ENCODE data around the gene DSTN. TPM values are rescaled to one million over a fixed set of nuclear protein-coding genes. Genes with fewer than 3 reads are reported as not detected.

The DSTN gene
- total RNA-seq, 1 experiment from 2014 or later, result 560 TPM

- DNase-seq (ENCODE audit: low spot score), result no peak
These were observed 9.6 kb downstream of the DSTN start for GRCh38 chr20:17579369-17580039.

GRCh38 chr20:17580895-17581294, 11.0 kb downstream of the DSTN start:
- DNase-seq (ENCODE audit: low spot score), result no peak

GRCh38 chr20:17583126-17583525, 13.3 kb downstream of the DSTN start:
- DNase-seq (ENCODE audit: low spot score), result no peak

GRCh38 chr20:17584689-17585088, 14.8 kb downstream of the DSTN start:
- DNase-seq (ENCODE audit: low spot score), result no peak

GRCh38 chr20:17586250-17586649, 16.4 kb downstream of the DSTN start:
- no peak for DNase-seq (ENCODE audit: low spot score)

GRCh38 chr20:17587148-17587547, 17.3 kb downstream of the DSTN start:
- no peak for DNase-seq (ENCODE audit: low spot score)

- DNase-seq (ENCODE audit: low spot score), result no peak
These were observed 17.9 kb downstream of the DSTN start for GRCh38 chr20:17587824-17588223.

GRCh38 chr20:17589161-17589834, 19.4 kb downstream of the DSTN start:
- no peak for DNase-seq (ENCODE audit: low spot score)

GRCh38 chr20:17590245-17590644, 20.4 kb downstream of the DSTN start:
- DNase-seq (ENCODE audit: low spot score), result no peak

- DNase-seq (ENCODE audit: low spot score), result no peak
These were observed 24.0 kb downstream of the DSTN start for GRCh38 chr20:17593902-17594301.

GRCh38 chr20:17594443-17594842, 24.6 kb downstream of the DSTN start:
- no peak for DNase-seq (ENCODE audit: low spot score)

GRCh38 chr20:17595856-17596255, 26.0 kb downstream of the DSTN start:
- DNase-seq (ENCODE audit: low spot score), result no peak

GRCh38 chr20:17598013-17598550, 28.2 kb downstream of the DSTN start:
- no peak for DNase-seq (ENCODE audit: low spot score)

GRCh38 chr20:17601957-17602356, 32.1 kb downstream of the DSTN start:
- DNase-seq (ENCODE audit: low spot score), result no peak

GRCh38 chr20:17602493-17602892, 32.6 kb downstream of the DSTN start:
- DNase-seq (ENCODE audit: low spot score), result no peak

- DNase-seq (ENCODE audit: low spot score), result no peak
These were observed 35.3 kb downstream of the DSTN start for GRCh38 chr20:17605131-17605660.

- DNase-seq (ENCODE audit: low spot score), result no peak
These were observed 36.1 kb downstream of the DSTN start for GRCh38 chr20:17606001-17606400.

GRCh38 chr20:17608701-17609497, 39.0 kb downstream of the DSTN start:
- DNase-seq (ENCODE audit: low spot score), result no peak

- DNase-seq (ENCODE audit: low spot score), result no peak
These were observed 40.0 kb downstream of the DSTN start for GRCh38 chr20:17609811-17610377.

- no peak for DNase-seq (ENCODE audit: low spot score)
These were observed 40.9 kb downstream of the DSTN start for GRCh38 chr20:17610566-17611289.

- no peak for DNase-seq (ENCODE audit: low spot score)
These were observed 41.3 kb downstream of the DSTN start for GRCh38 chr20:17611290-17611539.

Measured in A172 (cell line).